ENCODE measurements around the gene TTC39B. TPM values are rescaled to one million over a fixed set of nuclear protein-coding genes. Genes with fewer than 3 reads are reported as not detected.

TTC39B gene
- total RNA-seq, 1 donor from 2014 or later, result 3.1 TPM

DNA sequence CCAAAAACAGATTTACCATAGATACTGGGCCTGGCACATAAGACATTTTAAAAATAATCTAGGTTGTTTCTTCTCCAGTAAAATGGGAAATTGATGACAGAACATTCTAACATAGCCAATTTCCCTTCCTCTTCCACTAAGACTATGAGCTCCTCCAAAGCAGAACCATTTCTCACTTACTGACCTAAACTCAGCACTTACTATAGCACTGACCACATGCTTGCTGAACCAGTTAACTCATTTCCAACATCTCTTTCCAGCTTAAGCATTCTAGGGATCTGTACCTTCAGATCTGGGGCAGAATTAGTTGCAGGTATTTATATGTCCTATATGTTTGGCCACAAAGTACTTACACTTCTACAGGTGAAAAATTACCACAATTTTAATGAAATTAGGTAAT lies 58.9 kb downstream of the TTC39B start:
- Mint-ChIP-seq H3K27me3 (ENCODE audit: unreplicated experiment) (peaks cover 1% of the 10 kb centered on the region), H3K4me3 (ENCODE audit: unreplicated experiment) (no peak overlapping the region), H3K36me3 (ENCODE audit: unreplicated experiment) (no peaks in the 10 kb centered on the region), H3K27ac (ENCODE audit: unreplicated experiment) (no peak overlapping the region), H3K4me1 (ENCODE audit: low read depth, unreplicated experiment) (peaks cover 7% of the 10 kb centered on the region), H3K9me3 (ENCODE audit: unreplicated experiment) (no peaks in the 10 kb centered on the region)
- TF ChIP-seq, protein P1, sequence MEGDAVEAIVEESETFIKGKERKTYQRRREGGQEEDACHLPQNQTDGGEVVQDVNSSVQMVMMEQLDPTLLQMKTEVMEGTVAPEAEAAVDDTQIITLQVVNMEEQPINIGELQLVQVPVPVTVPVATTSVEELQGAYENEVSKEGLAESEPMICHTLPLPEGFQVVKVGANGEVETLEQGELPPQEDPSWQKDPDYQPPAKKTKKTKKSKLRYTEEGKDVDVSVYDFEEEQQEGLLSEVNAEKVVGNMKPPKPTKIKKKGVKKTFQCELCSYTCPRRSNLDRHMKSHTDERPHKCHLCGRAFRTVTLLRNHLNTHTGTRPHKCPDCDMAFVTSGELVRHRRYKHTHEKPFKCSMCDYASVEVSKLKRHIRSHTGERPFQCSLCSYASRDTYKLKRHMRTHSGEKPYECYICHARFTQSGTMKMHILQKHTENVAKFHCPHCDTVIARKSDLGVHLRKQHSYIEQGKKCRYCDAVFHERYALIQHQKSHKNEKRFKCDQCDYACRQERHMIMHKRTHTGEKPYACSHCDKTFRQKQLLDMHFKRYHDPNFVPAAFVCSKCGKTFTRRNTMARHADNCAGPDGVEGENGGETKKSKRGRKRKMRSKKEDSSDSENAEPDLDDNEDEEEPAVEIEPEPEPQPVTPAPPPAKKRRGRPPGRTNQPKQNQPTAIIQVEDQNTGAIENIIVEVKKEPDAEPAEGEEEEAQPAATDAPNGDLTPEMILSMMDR (IDR thresholded peaks at IDR 0.05; ENCODE audit: partially characterized antibody, unreplicated experiment), result no peak
- no peak for DNase-seq

DNA sequence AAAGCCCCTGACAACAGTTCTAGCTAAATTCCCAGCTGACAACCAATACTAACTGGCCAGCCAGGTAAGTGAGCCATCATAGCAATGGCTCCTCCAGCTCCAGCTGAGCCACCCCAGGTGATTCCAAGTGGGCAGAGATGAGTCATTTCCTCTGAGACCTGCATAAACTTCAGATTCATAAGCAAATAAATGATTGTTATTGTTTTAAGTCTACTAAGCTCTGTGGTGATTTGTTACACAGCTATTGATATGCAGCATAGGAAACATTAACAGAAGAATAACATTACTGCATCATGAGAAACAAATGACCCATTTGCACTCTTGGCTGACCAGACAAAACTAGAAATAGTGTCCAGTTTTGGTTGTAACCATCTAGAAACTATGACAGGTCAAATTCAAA lies 60.3 kb downstream of the TTC39B start:
- no peaks in the 10 kb centered on the region for H3K36me3 Mint-ChIP-seq (ENCODE audit: unreplicated experiment)
- H3K27ac Mint-ChIP-seq (ENCODE audit: unreplicated experiment), result no peak overlapping the region
- peaks cover 1% of the 10 kb centered on the region for H3K27me3 Mint-ChIP-seq (ENCODE audit: unreplicated experiment)
- H3K9me3 Mint-ChIP-seq (ENCODE audit: unreplicated experiment), result no peaks in the 10 kb centered on the region
- no peak for DNase-seq
- peaks cover 7% of the 10 kb centered on the region for H3K4me1 Mint-ChIP-seq (ENCODE audit: low read depth, unreplicated experiment)
- TF ChIP-seq, protein P1 (IDR thresholded peaks at IDR 0.05; ENCODE audit: partially characterized antibody, unreplicated experiment), result no peak
- H3K4me3 Mint-ChIP-seq (ENCODE audit: unreplicated experiment), result no peak overlapping the region

DNA sequence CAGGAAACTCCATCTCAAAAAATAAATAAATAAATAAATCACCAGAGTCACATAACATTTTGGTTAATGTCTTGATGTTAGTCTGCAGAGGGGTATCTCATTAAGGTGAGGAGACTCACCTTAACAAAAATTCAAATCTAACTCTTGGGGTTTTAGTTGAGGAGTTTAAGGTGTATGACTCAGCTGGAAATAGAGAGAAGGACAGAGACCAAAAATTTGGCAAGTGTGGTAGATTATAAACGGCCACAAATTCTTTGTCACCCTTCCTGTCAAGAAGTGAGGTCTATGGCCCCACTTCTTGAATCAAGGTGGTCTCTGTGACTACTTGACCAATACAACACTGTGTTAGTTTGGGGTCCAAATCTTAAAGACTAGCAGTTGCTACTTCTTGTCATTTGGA lies 60.8 kb downstream of the TTC39B start:
- Mint-ChIP-seq H3K4me1 (ENCODE audit: low read depth, unreplicated experiment) (peaks cover 7% of the 10 kb centered on the region), H3K36me3 (ENCODE audit: unreplicated experiment) (no peaks in the 10 kb centered on the region), H3K27ac (ENCODE audit: unreplicated experiment) (no peak overlapping the region), H3K4me3 (ENCODE audit: unreplicated experiment) (no peak overlapping the region), H3K9me3 (ENCODE audit: unreplicated experiment) (no peaks in the 10 kb centered on the region), H3K27me3 (ENCODE audit: unreplicated experiment) (peaks cover 1% of the 10 kb centered on the region)
- TF ChIP-seq, protein P1 (IDR thresholded peaks at IDR 0.05; ENCODE audit: partially characterized antibody, unreplicated experiment), result no peak
- no peak for DNase-seq

DNA sequence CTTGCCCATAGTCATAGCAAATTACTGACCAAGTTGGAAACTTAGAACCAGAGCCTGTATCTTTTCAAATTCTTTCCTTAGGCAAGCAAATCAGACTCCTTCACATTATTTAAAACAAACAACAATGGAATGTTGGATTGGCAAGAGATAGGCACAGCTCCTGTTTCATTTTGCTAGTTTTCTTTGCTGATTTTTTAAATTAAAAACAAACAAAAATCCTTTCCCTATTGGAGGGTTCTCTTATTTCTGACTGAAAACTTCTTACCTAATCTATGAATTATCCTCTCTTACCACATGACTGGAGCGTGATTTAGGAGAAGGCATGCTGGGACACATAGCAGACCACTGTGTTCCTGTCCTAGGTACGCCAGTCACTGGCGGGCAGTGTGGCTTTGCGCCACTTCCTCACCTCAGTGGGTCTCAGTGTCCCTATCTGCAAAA lies 63.0 kb downstream of the TTC39B start:
- Mint-ChIP-seq H3K27me3 (ENCODE audit: unreplicated experiment) (peaks cover 1% of the 10 kb centered on the region), H3K4me1 (ENCODE audit: low read depth, unreplicated experiment) (peaks cover 2% of the 10 kb centered on the region), H3K4me3 (ENCODE audit: unreplicated experiment) (no peak overlapping the region), H3K27ac (ENCODE audit: unreplicated experiment) (no peak overlapping the region), H3K9me3 (ENCODE audit: unreplicated experiment) (no peaks in the 10 kb centered on the region), H3K36me3 (ENCODE audit: unreplicated experiment) (no peaks in the 10 kb centered on the region)
- no peak for DNase-seq
- TF ChIP-seq, protein P1 (IDR thresholded peaks at IDR 0.05; ENCODE audit: partially characterized antibody, unreplicated experiment), result no peak

DNA sequence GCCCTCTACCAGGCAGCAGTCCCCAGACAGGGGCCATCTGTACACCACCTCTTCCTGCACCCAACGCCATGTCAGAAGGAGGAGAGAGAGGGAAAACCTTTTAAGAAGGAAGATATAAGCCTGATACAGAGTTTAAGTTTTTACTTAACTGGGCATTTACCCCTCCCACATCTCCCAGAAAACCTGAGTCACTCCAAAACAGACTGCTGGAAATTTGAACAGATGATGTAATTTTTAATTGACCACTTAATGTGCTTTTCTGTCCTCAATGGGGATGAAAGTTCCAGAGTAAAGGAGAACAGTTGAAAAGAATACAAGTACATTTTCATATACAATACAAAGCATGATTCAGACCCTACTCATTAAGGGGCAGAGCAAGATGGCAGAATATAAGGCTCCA lies 63.9 kb downstream of the TTC39B start:
- peaks cover 1% of the 10 kb centered on the region for H3K27me3 Mint-ChIP-seq (ENCODE audit: unreplicated experiment)
- H3K4me3 Mint-ChIP-seq (ENCODE audit: unreplicated experiment), result no peak overlapping the region
- H3K9me3 Mint-ChIP-seq (ENCODE audit: unreplicated experiment), result no peaks in the 10 kb centered on the region
- DNase-seq, result no peak
- H3K4me1 Mint-ChIP-seq (ENCODE audit: low read depth, unreplicated experiment), result no peaks in the 10 kb centered on the region
- TF ChIP-seq, protein P1 (IDR thresholded peaks at IDR 0.05; ENCODE audit: partially characterized antibody, unreplicated experiment), result no peak
- H3K36me3 Mint-ChIP-seq (ENCODE audit: unreplicated experiment), result peaks cover 6% of the 10 kb centered on the region
- H3K27ac Mint-ChIP-seq (ENCODE audit: unreplicated experiment), result no peak overlapping the region

Data from glutamatergic neuron (in vitro differentiated cells).